ENCODE results near the gene TRABD. TPM values are rescaled to one million over a fixed set of nuclear protein-coding genes. Genes with fewer than 3 reads are reported as not detected.

Gene TRABD
- total RNA-seq, 6 donors from 2014 or later: 32.9 to 88.0 (median 56.3) TPM

GRCh38 chr22:50182176-50183081 lies 3.3 kb upstream of the TRABD start:
- TF ChIP-seq POLR2AphosphoS5 (IDR thresholded peaks at IDR 0.05) (no peak), POLR2A (IDR thresholded peaks at IDR 0.05) (no peak), EP300 (IDR thresholded peaks at IDR 0.05) (no peak), CTCF (IDR thresholded peaks at IDR 0.05) (no peak)
- WGBS, 2 donors: 73% methylated on average over 25 to 30 of the region's 31 CpGs
- DNase-seq: peak; percentile 78 to 83
- Histone ChIP-seq H3K4me3 (no peak overlapping the region), H3K36me3 (no peaks in the 10 kb centered on the region), H3K27me3 (no peaks in the 10 kb centered on the region), H3K27ac (peak overlapping the region in 1 of 4 donors; percentile 83), H3K4me1 (peaks cover 28 to 40% (median 37%) of the 10 kb centered on the region in 4 donors), H3K9me3 (no peaks in the 10 kb centered on the region)
- peak in 1 of 2 donors; percentile 20 for ATAC-seq (ENCODE audit: low FRiP score in 2 of 2)

- H3K4me3 ChIP-seq: no peak overlapping the region
- 83 to 84% methylated on average over 10 to 19 of the region's 19 CpGs for WGBS, 2 donors
- H3K4me1 ChIP-seq: peaks cover 29 to 46% (median 38%) of the 10 kb centered on the region in 4 donors
- no peaks in the 10 kb centered on the region for H3K36me3 ChIP-seq
- H3K27me3 ChIP-seq: no peaks in the 10 kb centered on the region
- no peak for ATAC-seq (ENCODE audit: low FRiP score in 2 of 2)
- no peaks in the 10 kb centered on the region for H3K9me3 ChIP-seq
- H3K27ac ChIP-seq: peak overlapping the region; percentile 40 to 89 (median 72)
- no peak for TF ChIP-seq POLR2A (IDR thresholded peaks at IDR 0.05)
- no peak for TF ChIP-seq EP300 (IDR thresholded peaks at IDR 0.05)
- no peak for TF ChIP-seq CTCF (IDR thresholded peaks at IDR 0.05)
- no peak for TF ChIP-seq POLR2AphosphoS5 (IDR thresholded peaks at IDR 0.05)
- peak in 1 of 2 donors; percentile 50 for DNase-seq
Measured at GRCh38 chr22:50183141-50183971, 2.4 kb upstream of the TRABD start.

GRCh38 chr22:50184004-50184901 lies 1.5 kb upstream of the TRABD start:
- Histone ChIP-seq H3K36me3 (no peaks in the 10 kb centered on the region), H3K9me3 (no peaks in the 10 kb centered on the region), H3K27me3 (no peaks in the 10 kb centered on the region), H3K4me3 (peak overlapping the region in 3 of 4 donors; percentile 73 to 95 (median 75)), H3K4me1 (peaks cover 36 to 54% (median 42%) of the 10 kb centered on the region in 4 donors), H3K27ac (peak overlapping the region; percentile 40 to 89 (median 72))
- TF ChIP-seq EP300 (IDR thresholded peaks at IDR 0.05) (no peak), POLR2AphosphoS5 (IDR thresholded peaks at IDR 0.05) (no peak), POLR2A (IDR thresholded peaks at IDR 0.05) (peak in 1 of 4 donors; percentile 39), CTCF (IDR thresholded peaks at IDR 0.05) (no peak)
- 57 to 100% methylated on average over 1 to 16 of the region's 32 CpGs for WGBS, 2 donors
- DNase-seq (peak; percentile 86 to 92), ATAC-seq (ENCODE audit: low FRiP score in 2 of 2) (peak; percentile 37 to 62)

GRCh38 chr22:50184902-50185374 lies 775 bp upstream of the TRABD start:
- DNase-seq: peak in 1 of 2 donors; percentile 89
- ATAC-seq (ENCODE audit: low FRiP score in 2 of 2): peak in 1 of 2 donors; percentile 15
- peak overlapping the region in 3 of 4 donors; percentile 61 to 89 (median 83) for H3K27ac ChIP-seq
- WGBS, 2 donors: 9% methylated on average over 11 of the region's 63 CpGs; no CpG with 5 or more reads in 1 of the 2 donors
- TF ChIP-seq CTCF (IDR thresholded peaks at IDR 0.05): no peak
- TF ChIP-seq POLR2A (IDR thresholded peaks at IDR 0.05): no peak
- no peaks in the 10 kb centered on the region for H3K27me3 ChIP-seq
- peaks cover 43 to 61% (median 49%) of the 10 kb centered on the region in 4 donors for H3K4me1 ChIP-seq
- H3K9me3 ChIP-seq: no peaks in the 10 kb centered on the region
- peak overlapping the region; percentile 27 to 95 (median 74) for H3K4me3 ChIP-seq
- no peaks in the 10 kb centered on the region for H3K36me3 ChIP-seq
